DOHH2 (cell line): Measurements from ENCODE around the gene SH3D19.

ENCODE experiments used
- H3F3A ChIP-seq: fragments of 200-600 bp; sonication (generic), shearing (Covaris generic); 2 replicates; pipeline ENCODE4 v1.6.0; 2016; ENCODE audit warnings: antibody characterized with exemption, mild to moderate bottlenecking; ENCODE audit not compliant: control insufficient read depth, insufficient read depth
- H3K27ac ChIP-seq: fragments of 200-600 bp; sonication (generic); 2 replicates; pipeline ENCODE4 v1.5.1; 2014; ENCODE audit warnings: low read depth, mild to moderate bottlenecking, low read length, moderate library complexity
- H3K27me3 ChIP-seq: fragments of 200-600 bp; sonication (generic); 2 replicates; pipeline ENCODE4 v1.6.1; 2014; ENCODE audit warnings: mild to moderate bottlenecking, low read length, mixed read lengths; ENCODE audit not compliant: control insufficient read depth
- H3K36me3 ChIP-seq: fragments of 200-600 bp; sonication (generic); 2 replicates; pipeline ENCODE4 v1.6.1; 2014; ENCODE audit warnings: mild to moderate bottlenecking, low read length, moderate library complexity, mixed read lengths; ENCODE audit not compliant: control insufficient read depth
- H3K4me1 ChIP-seq: fragments of 200-600 bp; sonication (generic); 2 replicates; pipeline ENCODE4 v1.6.1; 2014; ENCODE audit warnings: mild to moderate bottlenecking, low read length, mixed read lengths; ENCODE audit not compliant: control insufficient read depth
- H3K4me2 ChIP-seq: fragments of 200-600 bp; sonication (generic); 2 replicates; pipeline ENCODE4 v1.6.0; 2014; ENCODE audit warnings: mild to moderate bottlenecking, low read length, moderate library complexity
- H3K4me3 ChIP-seq: fragments of 200-600 bp; sonication (generic); 2 replicates; pipeline ENCODE4 v1.5.1; 2014; ENCODE audit warnings: mild to moderate bottlenecking, low read length, mixed read lengths
- H3K79me2 ChIP-seq: fragments of 200-600 bp; sonication (generic); 2 replicates; pipeline ENCODE4 v1.6.1; 2014; ENCODE audit warnings: mild to moderate bottlenecking, low read length, mixed read lengths; ENCODE audit not compliant: control insufficient read depth
- H3K9me2 ChIP-seq: fragments of 200-600 bp; sonication (generic); replicated peaks from 2 replicates; pipeline ENCODE4 v1.6.1; 2014; ENCODE audit warnings: mild to moderate bottlenecking, low read length, mixed read lengths; ENCODE audit not compliant: control insufficient read depth
- H3K9me3 ChIP-seq: fragments of 200-600 bp; sonication (generic); 2 replicates; pipeline ENCODE4 v1.6.1; 2014; ENCODE audit warnings: antibody characterized with exemption, low read length, mixed read lengths; ENCODE audit not compliant: control insufficient read depth, insufficient read depth
- H4K20me1 ChIP-seq: fragments of 200-600 bp; sonication (generic); 2 replicates; pipeline ENCODE4 v1.6.0; 2014; ENCODE audit warnings: low read depth, mild to moderate bottlenecking, antibody characterized with exemption, low read length, moderate library complexity; ENCODE audit not compliant: control insufficient read depth, insufficient read depth
- CTCF ChIP-seq: fragments of 200-600 bp; sonication (generic); IDR thresholded peaks from one replicate; pipeline ENCODE4 v1.5.1; 2014; ENCODE audit warnings: antibody characterized with exemption, mild to moderate bottlenecking, low read depth, low read length; ENCODE audit not compliant: poor library complexity, severe bottlenecking
- EZH2phosphoT487 ChIP-seq: fragments of 200-600 bp; sonication (generic); IDR thresholded peaks from 2 replicates; pipeline ENCODE4 v1.6.1; 2017; ENCODE audit warnings: borderline replicate concordance, mild to moderate bottlenecking, antibody characterized with exemption, low read length, moderate library complexity, mixed read lengths

The SH3D19 gene

GRCh38 chr4:151206241-151207005 is 119.0 kb downstream of the SH3D19 start:
- Histone ChIP-seq H3K36me3 (no peaks in the 10 kb centered on the region), H3K4me2 (no peak overlapping the region), H3K27ac (no peak overlapping the region), H3K4me1 (no peaks in the 10 kb centered on the region), H3K79me2 (no peaks in the 10 kb centered on the region), H4K20me1 (no peaks in the 10 kb centered on the region), H3K9me3 (no peaks in the 10 kb centered on the region), H3K9me2 (no peaks in the 10 kb centered on the region), H3K4me3 (no peak overlapping the region), H3F3A (no peaks in the 10 kb centered on the region), H3K27me3 (no peaks in the 10 kb centered on the region; the same call in 1 of the 2 replicates)
- TF ChIP-seq EZH2phosphoT487 (no peak), CTCF (no peak)

- no peaks in the 10 kb centered on the region for H3K9me3 ChIP-seq
- no peaks in the 10 kb centered on the region for H4K20me1 ChIP-seq
- H3K36me3 ChIP-seq, result no peaks in the 10 kb centered on the region
- H3F3A ChIP-seq, result no peaks in the 10 kb centered on the region
- no peak for TF ChIP-seq EZH2phosphoT487
- no peaks in the 10 kb centered on the region; the same call in 1 of the 2 replicates for H3K27me3 ChIP-seq
- H3K9me2 ChIP-seq, result no peaks in the 10 kb centered on the region
- no peak overlapping the region for H3K4me3 ChIP-seq
- no peak overlapping the region for H3K27ac ChIP-seq
- H3K4me2 ChIP-seq, result no peak overlapping the region
- H3K4me1 ChIP-seq, result no peaks in the 10 kb centered on the region
- H3K79me2 ChIP-seq, result no peaks in the 10 kb centered on the region
These were observed 119.7 kb downstream of the SH3D19 start for GRCh38 chr4:151205722-151206121.

GRCh38 chr4:151204925-151205524 is 120.4 kb downstream of the SH3D19 start:
- H3K36me3 ChIP-seq, result no peaks in the 10 kb centered on the region
- H4K20me1 ChIP-seq, result no peaks in the 10 kb centered on the region
- H3K79me2 ChIP-seq, result no peaks in the 10 kb centered on the region
- H3K27me3 ChIP-seq, result no peaks in the 10 kb centered on the region; the same call in 1 of the 2 replicates
- no peaks in the 10 kb centered on the region for H3K4me1 ChIP-seq
- H3K4me2 ChIP-seq, result no peak overlapping the region
- no peaks in the 10 kb centered on the region for H3K9me3 ChIP-seq
- no peak overlapping the region for H3K4me3 ChIP-seq
- H3F3A ChIP-seq, result no peaks in the 10 kb centered on the region
- H3K9me2 ChIP-seq, result no peaks in the 10 kb centered on the region
- no peak for TF ChIP-seq CTCF
- TF ChIP-seq EZH2phosphoT487, result no peak
- H3K27ac ChIP-seq, result no peak overlapping the region

GRCh38 chr4:151202851-151203455 is 122.5 kb downstream of the SH3D19 start:
- H3K27ac ChIP-seq, result no peak overlapping the region
- no peaks in the 10 kb centered on the region; the same call in 1 of the 2 replicates for H3K27me3 ChIP-seq
- no peaks in the 10 kb centered on the region for H4K20me1 ChIP-seq
- TF ChIP-seq CTCF (no peak), EZH2phosphoT487 (no peak)
- H3F3A ChIP-seq, result no peaks in the 10 kb centered on the region
- H3K79me2 ChIP-seq, result no peaks in the 10 kb centered on the region
- H3K9me2 ChIP-seq, result no peaks in the 10 kb centered on the region
- H3K9me3 ChIP-seq, result no peaks in the 10 kb centered on the region
- no peak overlapping the region for H3K4me3 ChIP-seq
- no peak overlapping the region for H3K4me2 ChIP-seq
- no peaks in the 10 kb centered on the region for H3K4me1 ChIP-seq
- no peaks in the 10 kb centered on the region for H3K36me3 ChIP-seq
